GM19395 (cell line): ENCODE data around the gene SUPV3L1.

ENCODE experiments used
- ATAC-seq: cut with Tn5 transposase; IDR thresholded peaks from one replicate; pipeline ENCODE4 v1.9.1; 2021; ENCODE audit warnings: mild to moderate bottlenecking, moderate library complexity; ENCODE audit not compliant: unreplicated experiment

Gene SUPV3L1

DNA sequence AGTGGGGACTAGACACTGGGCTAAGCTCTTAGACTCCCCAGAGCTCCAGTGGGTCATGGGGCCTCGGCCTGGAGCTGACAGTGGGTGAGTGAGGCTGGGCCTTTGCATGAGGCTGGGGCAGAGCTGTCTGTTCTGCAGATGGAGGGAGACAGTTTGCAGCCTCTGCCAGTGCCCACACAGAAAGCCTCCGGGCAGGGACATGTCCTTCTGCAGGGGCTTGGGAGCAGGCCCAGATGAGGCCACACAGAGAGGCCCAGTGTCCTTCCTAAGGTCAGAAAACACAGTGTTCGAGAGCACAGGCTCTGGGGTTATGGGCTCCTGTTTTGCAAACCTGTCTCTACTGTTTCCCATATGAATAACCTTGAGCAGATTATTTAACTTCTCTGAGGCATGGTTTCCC is 73.1 kb downstream of the SUPV3L1 start:
- ATAC-seq: no peak

- no peak for ATAC-seq
Observed at GRCh38 chr10:69254877-69255276, 74.8 kb downstream of the SUPV3L1 start.
